NCI-H2227 (cell line): ENCODE measurements around the gene MSGN1.

Experiments
- DNase-seq: peaks from one replicate; lab custom pipeline; 2025; ENCODE audit not compliant: unreplicated experiment; lab: John Stamatoyannopoulos, UW

MSGN1 gene

GRCh38 chr2:17846676-17847075, 30.4 kb downstream of the MSGN1 start:
- no peak for DNase-seq

- DNase-seq, result no peak
Observed at GRCh38 chr2:17847236-17847635, 31.0 kb downstream of the MSGN1 start.

GRCh38 chr2:17849275-17849674, 33.0 kb downstream of the MSGN1 start:
- DNase-seq, result no peak

GRCh38 chr2:17850151-17850550, 33.9 kb downstream of the MSGN1 start:
- no peak for DNase-seq

- DNase-seq, result peak; percentile 70
Observed at GRCh38 chr2:17851731-17852585, 35.7 kb downstream of the MSGN1 start.

- DNase-seq, result no peak
Observed at GRCh38 chr2:17853799-17854198, 37.5 kb downstream of the MSGN1 start.

- peak; percentile 82 for DNase-seq
Observed at GRCh38 chr2:17857021-17857420, 40.8 kb downstream of the MSGN1 start.

GRCh38 chr2:17858064-17858463, 41.8 kb downstream of the MSGN1 start:
- no peak for DNase-seq

- DNase-seq, result no peak
Observed at GRCh38 chr2:17863539-17863938, 47.3 kb downstream of the MSGN1 start.

- DNase-seq, result no peak
Observed at GRCh38 chr2:17864676-17865075, 48.4 kb downstream of the MSGN1 start.

GRCh38 chr2:17867133-17867532, 50.9 kb downstream of the MSGN1 start:
- DNase-seq, result peak; percentile 35
